Measurements from ENCODE around the gene MTCP1.

MTCP1 gene

GRCh38 chrX:155094468-155095061 is 23.6 kb upstream of the MTCP1 start:
- no peak overlapping the region for H3K4me3 ChIP-seq (ENCODE audit: low read depth, low read length)
- TF ChIP-seq CTCF (IDR thresholded peaks at IDR 0.05; ENCODE audit: insufficient read depth, low read depth, low read length, missing control alignments) = peak; percentile 48
- peak; percentile 36 for DNase-seq (ENCODE audit: low read depth)

- TF ChIP-seq CTCF (IDR thresholded peaks at IDR 0.05; ENCODE audit: insufficient read depth, low read depth, low read length, missing control alignments) = no peak
- DNase-seq (ENCODE audit: low read depth) = no peak
- H3K4me3 ChIP-seq (ENCODE audit: low read depth, low read length) = no peak overlapping the region
These were observed 16.2 kb upstream of the MTCP1 start for GRCh38 chrX:155086961-155087735.

DNA sequence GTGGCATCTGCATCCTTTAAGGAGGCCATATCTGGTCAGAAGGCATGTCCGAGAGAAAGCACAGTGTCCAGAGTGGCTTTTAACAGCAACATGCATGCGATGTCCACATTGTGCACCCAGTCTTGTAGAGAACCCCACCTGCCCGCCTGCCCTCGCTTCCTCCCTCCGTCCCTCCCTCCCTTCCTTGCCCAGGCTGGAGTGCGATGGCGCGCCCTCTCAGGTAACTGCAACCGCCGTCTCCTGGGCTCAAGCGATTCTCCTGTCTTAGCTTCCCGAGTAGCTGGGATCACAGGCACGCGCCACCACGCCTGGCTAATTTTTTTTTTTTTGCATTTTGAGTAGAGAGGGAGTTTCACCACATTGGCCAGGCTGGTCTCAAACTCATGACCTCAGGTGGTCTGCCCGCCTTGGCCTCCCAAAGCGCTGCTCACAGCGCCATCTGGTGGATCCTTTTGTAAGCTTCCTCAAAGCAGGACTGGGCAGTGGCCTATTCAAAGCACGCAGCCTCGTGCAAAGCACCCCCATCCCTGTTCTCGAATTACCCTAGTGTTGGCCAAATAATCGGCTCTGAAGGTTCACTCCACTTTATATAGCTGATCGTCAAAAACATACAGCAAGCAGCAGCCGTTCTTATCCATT is 15.4 kb upstream of the MTCP1 start:
- TF ChIP-seq CTCF (IDR thresholded peaks at IDR 0.05; ENCODE audit: insufficient read depth, low read depth, low read length, missing control alignments) = peak; percentile 25
- H3K4me3 ChIP-seq (ENCODE audit: low read depth, low read length) = no peak overlapping the region
- DNase-seq (ENCODE audit: low read depth) = peak; percentile 35

DNA sequence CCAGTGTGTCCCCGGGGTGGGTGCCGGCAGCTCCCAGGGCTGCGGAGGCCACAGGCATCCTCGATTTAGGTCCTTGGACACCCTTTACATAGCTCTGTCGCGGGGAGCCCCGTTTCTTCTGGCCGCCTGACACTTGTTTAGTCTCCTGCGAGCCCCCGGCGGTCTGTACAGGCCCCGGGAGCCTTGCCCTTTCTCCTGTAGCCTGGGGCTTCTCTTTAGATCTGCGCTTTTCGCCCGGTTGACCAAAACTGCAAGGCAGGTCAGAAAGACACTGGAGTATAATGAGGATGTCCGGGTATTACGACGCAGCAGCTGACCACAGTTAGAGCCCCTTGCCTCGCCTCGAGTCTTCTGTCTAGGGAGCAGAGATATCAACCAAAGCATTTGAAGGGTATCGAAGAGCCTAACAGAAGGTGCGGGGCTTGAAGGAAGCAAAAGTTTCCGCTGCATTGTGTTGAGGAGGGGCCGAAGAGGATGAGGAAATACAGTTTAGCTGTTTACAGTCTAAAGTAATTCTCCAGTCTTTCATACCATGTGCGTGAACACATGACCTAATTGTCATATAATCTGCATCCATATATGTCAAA is 851 bp upstream of the MTCP1 start:
- peak; percentile 22 for DNase-seq (ENCODE audit: low read depth)

GRCh38 chrX:155070663-155070974 is 317 bp downstream of the MTCP1 start:
- peak overlapping the region; percentile 86 for H3K4me3 ChIP-seq (ENCODE audit: low read depth, low read length)
- DNase-seq (ENCODE audit: low read depth) = no peak
- no peak for TF ChIP-seq CTCF (IDR thresholded peaks at IDR 0.05; ENCODE audit: insufficient read depth, low read depth, low read length, missing control alignments)

More for the DNA sequence above, 851 bp upstream of the MTCP1 start:
- no peak for TF ChIP-seq CTCF (IDR thresholded peaks at IDR 0.05; ENCODE audit: insufficient read depth, low read depth, low read length, missing control alignments)
- peak overlapping the region; percentile 82 for H3K4me3 ChIP-seq (ENCODE audit: low read depth, low read length)

DNA sequence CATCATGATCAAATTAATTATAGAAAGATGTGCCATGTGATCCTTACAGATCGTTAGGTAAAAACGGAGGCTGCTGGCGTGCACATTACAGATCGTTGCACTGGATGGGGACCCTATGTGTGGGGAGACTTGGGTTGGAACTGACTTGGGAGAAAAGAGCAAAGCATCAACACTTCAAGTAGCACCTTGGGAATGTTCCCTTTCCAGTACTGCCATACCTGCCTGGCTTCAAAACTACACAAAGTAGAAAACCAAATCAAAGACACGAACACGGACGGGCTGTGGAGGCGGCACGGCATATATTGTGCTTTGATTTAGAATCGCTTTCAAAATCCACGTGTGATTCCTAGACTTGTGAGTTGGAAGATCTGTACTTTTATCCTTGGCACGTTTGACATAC is 898 bp downstream of the MTCP1 start:
- H3K4me3 ChIP-seq (ENCODE audit: low read depth, low read length) = peak overlapping the region; percentile 86
- TF ChIP-seq CTCF (IDR thresholded peaks at IDR 0.05; ENCODE audit: insufficient read depth, low read depth, low read length, missing control alignments) = no peak
- no peak for DNase-seq (ENCODE audit: low read depth)
